CD4-positive, alpha-beta T cell treated with Interleukin-1 beta for 1 hour (primary cell): ENCODE results near the gene MFAP2.
"Not testable (repeated sequence)": the region's sequence is repeated elsewhere in the genome, so short reads cannot be mapped to it uniquely, and the experiment has no call there.

Source experiments
- DNase-seq, 2 donors: peaks; one replicate each; pipeline ENCODE4 v3.0.0-alpha.2; 2020 to 2022

MFAP2 gene

DNA sequence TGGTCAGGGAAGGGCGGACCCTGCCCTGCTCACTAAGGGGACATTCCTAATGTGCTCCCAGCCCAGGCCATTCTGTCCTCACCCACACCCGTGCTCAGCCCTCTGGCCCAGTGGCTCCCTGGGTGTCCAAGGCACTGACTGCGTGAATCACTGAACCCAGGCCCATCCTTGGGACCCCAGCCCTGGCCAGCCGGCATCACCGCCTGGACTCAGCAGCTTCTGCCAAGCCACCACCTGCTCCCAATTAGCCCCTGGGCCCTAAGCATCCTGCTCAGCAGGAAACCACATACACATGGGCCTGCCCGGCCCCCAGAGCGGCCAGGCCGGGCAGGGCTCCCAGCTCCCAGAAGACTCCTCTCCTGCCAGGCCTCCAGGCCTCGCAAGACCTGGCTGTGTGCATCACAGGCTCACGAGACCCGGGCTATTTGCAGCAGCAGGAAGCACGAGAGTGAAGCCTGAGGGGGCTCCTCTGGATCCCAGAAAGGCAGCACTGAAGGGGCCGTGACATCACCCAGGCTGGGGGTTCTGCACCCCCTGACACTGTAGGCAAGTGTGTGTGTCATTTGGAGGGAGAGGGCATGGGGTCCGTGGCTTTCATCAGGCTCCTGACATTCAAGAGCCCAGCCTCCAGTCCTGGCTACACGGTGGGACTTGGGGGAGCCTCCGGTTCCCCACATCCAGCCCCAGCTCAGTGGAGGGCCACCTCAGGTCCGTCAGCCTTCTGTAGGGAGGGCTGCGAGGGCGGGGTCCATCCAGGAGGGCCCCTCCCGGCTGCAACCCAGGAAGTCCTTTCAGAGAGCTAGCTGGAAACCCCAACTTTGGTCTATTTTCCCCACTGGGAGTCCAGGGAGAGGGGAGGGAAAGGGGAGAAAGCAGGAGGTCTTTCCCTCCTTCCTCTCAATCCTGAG, 1.6 kb downstream of the MFAP2 start:
- no peak for DNase-seq

- no peak for DNase-seq
Measured at GRCh38 chr1:16978139-16978538, 2.3 kb downstream of the MFAP2 start.

DNA sequence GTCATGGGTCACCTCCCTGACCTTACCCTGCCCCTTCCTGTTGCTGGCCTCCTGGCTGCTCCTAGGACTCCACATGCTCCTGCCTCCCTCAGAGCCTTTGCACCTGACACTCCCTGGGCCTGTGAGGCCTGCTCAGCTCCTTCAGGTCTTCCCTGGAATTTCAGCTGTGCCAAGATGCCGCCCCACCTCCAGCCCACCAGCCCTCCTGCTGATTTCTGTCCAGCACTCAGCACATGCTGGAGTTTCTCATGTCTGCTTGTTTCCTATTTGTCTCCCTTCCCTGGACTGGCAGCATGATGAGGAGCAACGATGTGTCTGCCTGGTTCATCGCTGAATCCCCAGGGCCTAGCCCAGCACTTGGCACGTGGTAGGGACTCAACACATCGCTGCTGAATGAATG, 3.0 kb downstream of the MFAP2 start:
- no peak for DNase-seq

GRCh38 chr1:16976966-16977365, 3.5 kb downstream of the MFAP2 start:
- no peak for DNase-seq

- no peak for DNase-seq
Measured at GRCh38 chr1:16975838-16976237, 4.6 kb downstream of the MFAP2 start.

DNA sequence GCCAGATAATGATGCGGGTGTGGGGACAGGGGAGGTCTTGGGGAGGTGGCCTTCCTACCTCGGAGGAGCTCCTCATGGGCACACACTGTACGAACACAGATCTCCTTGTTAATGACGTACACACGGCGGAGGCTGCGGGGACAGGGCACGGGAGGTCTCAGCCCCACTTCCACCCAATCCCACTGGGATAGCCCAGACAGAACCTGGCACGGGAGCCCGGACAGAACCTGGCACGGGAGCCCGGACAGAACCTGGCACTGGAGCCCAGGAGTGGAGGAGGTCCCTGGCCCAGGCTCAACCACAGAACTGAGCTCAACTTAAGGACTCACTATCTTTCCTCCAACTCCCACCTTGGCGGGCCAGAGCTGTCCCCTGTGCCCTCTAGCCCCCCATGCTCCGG, 5.2 kb downstream of the MFAP2 start:
- DNase-seq = no peak

- no peak for DNase-seq
Measured at GRCh38 chr1:16973215-16973614, 7.2 kb downstream of the MFAP2 start.

DNA sequence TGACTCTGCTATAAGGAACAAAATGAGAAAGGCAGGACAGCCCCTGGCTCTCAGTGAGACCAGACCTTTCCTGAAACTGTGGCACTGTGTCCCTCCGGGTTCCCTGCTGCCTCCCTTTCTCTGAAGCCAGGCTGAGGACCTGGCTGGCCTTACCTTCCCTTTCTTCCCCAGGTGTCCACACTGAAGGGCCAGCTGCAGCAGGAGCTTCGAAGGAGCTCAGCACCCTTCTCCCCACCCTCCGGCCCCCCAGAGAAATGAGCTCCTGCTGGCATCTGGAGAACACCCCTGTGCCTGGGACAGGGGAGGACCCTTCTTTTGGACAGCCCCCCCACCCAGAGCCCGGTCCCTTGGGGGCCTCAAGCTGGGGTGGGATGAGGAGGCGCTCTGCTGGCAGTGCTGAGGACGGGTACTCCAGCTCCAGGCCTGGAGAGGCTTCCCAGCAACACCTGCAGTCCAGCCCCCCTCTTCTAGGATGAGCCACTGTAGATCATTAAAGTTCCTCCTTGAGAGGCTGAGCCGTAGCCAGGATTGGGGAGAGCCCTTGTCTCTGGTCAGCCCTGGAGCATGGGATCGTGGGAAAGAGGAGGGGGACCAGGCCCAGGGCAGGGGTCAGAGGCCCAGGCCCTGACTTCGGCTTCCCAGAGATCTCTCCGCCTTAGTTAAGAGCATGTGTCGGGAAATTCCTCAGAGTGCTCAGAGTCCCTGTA, 8.1 kb downstream of the MFAP2 start:
- DNase-seq = no peak

GRCh38 chr1:16971341-16972188, 8.9 kb downstream of the MFAP2 start:
- DNase-seq = no peak

GRCh38 chr1:16970132-16970910, 10.1 kb downstream of the MFAP2 start:
- no peak for DNase-seq

GRCh38 chr1:16969651-16970050, 10.8 kb downstream of the MFAP2 start:
- DNase-seq = no peak

- no peak for DNase-seq
Measured at GRCh38 chr1:16969057-16969611, 11.3 kb downstream of the MFAP2 start.

GRCh38 chr1:16968372-16968771, 12.0 kb downstream of the MFAP2 start:
- no peak for DNase-seq

- DNase-seq = no peak
Measured at GRCh38 chr1:16967962-16968361, 12.5 kb downstream of the MFAP2 start.

- no peak for DNase-seq
Measured at GRCh38 chr1:16967095-16967575, 13.3 kb downstream of the MFAP2 start.

- DNase-seq = no peak
Measured at GRCh38 chr1:16966282-16966681, 14.1 kb downstream of the MFAP2 start.

- DNase-seq = no peak
Measured at GRCh38 chr1:16965486-16966067, 14.8 kb downstream of the MFAP2 start.

DNA sequence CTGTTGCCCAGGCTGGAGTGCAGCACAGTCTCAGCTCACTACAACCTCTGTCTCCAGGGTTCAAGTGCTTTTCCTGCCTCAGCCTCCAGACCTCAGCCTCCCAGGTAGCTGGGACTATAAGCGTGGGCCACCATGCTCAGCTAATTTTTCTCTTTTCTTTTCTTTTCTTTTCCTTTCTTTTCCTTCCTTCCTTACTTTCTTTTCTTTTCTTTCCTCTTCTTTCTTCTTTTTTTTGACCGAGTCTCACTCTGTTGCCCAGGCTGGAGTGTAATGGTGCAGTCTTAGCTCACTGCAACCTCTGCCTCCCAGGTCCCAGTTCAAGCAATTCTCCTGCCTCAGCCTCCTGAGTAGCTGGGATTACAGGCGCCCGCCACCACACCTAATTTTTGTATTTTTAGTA, 16.3 kb downstream of the MFAP2 start:
- not testable (repeated sequence) for DNase-seq

DNA sequence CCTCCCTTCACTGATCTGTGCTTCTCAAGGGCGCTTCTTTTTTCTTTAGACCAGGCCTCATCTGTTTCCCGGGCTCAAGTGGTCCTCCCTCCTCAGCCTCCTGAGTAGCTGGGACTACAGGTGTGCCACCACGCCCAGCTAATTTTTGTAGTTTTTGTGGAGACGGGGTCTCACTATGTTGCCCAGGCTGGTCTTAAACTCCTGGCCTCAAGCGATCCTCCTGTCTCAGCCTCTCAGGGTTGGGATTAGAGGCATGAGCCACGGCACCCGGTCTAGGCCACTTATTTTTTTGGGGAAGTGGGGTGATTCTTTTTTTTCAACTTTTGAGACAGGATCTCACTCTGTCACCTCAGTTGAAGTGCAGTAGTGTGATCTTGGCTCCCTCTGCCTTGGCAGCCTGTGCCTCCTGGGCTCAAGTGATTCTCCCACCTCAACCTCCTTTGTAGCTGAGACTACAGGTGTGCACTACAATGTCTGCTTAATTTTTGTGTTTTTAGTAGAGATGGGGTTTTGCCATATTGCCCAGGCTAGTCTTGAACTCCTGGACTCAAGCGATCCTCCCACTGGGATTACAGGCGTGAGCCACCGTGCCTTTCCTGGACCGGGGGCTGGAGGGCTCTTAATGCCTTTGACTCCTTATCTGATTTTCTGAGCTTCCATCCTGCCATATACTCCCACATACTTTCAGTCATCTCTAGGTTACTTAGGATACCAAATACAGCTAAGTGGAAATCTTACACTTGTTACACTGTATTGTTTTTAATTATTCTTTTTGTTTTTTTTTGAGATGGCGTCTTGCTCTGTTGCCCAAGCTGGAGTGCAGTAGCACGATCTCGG, 18.9 kb downstream of the MFAP2 start:
- DNase-seq = no peak

GRCh38 chr1:16960560-16961296, 19.7 kb downstream of the MFAP2 start:
- peak; percentile 77 to 78 for DNase-seq
